B cell (primary cell): ENCODE data around the gene UBTD1. TPM values are rescaled to one million over a fixed set of nuclear protein-coding genes. Genes with fewer than 3 reads are reported as not detected.

ENCODE experiments used
- ATAC-seq: fragments of 200-7000 bp; cut with Tn5 transposase; one replicate; pipeline ENCODE4 v1.10.0; 2021; ENCODE audit warnings: low read depth, mild to moderate bottlenecking, moderate number of reproducible peaks, moderate library complexity
- CTCF ChIA-PET: fragments of 350-600 bp; sonication (Branson Sonifier 250); formaldehyde crosslinking; loops from one replicate; lab custom pipeline; 2021; ENCODE audit warnings: antibody characterized with exemption, inconsistent platforms; lab: Charles Lee
- POLR2A ChIA-PET: fragments of 350-600 bp; sonication (Branson Sonifier 250); formaldehyde crosslinking; loops from one replicate; lab custom pipeline; 2021; ENCODE audit warnings: antibody characterized with exemption; lab: Charles Lee
- DNase-seq: peaks from one replicate; pipeline ENCODE4 v3.0.0; 2013
- H2AFZ ChIP-seq: 2 replicates; pipeline ENCODE4 v1.6.1; 2012; ENCODE audit warnings: mild to moderate bottlenecking, low read depth, low read length; ENCODE audit not compliant: insufficient read depth, poor library complexity, severe bottlenecking
- H3K27ac ChIP-seq, 2 donors: 1 replicate in 1 of 2; 2 replicates in 1 of 2; pipeline ENCODE4 v1.5.1; 2012 to 2013; ENCODE audit warnings: low read length in 2 of 2, mild to moderate bottlenecking in 2 of 2, moderate library complexity in 1 of 2
- H3K27me3 ChIP-seq, 4 experiments: fragments of 200-600 bp in 1 of 4; sonication (generic) in 1 of 4; replicated peaks in 1 of 4; 1 replicate in 2 of 4; 2 replicates in 2 of 4; pipeline versions ENCODE4 v1.6.1 to v1.7.0; 2013 to 2016; ENCODE audit warnings: low read length in 3 of 4, mild to moderate bottlenecking in 2 of 4, mixed read lengths in 1 of 4, moderate library complexity in 1 of 4; ENCODE audit not compliant: insufficient read depth in 4 of 4, control insufficient read depth in 3 of 4; ENCODE audit errors: control extremely low read depth in 1 of 4
- H3K36me3 ChIP-seq, 2 experiments: replicated peaks in 1 of 2; 1 replicate in 1 of 2; 2 replicates in 1 of 2; pipeline versions ENCODE4 v1.6.1 to v1.7.1; 2013; ENCODE audit warnings: low read length in 1 of 2; ENCODE audit not compliant: insufficient read depth in 2 of 2, control insufficient read depth in 1 of 2; ENCODE audit errors: control extremely low read depth in 1 of 2, extremely low read depth in 1 of 2
- H3K4me1 ChIP-seq, 2 donors: fragments of 200-600 bp in 1 of 2; sonication (generic) in 1 of 2; 1 replicate in 1 of 2; 2 replicates in 1 of 2; pipeline versions ENCODE4 v1.5.1 to v1.6.1; 2013 to 2017; ENCODE audit warnings: low read length in 2 of 2; ENCODE audit not compliant: control insufficient read depth in 2 of 2, insufficient read depth in 2 of 2
- H3K4me2 ChIP-seq: replicated peaks from 2 replicates; pipeline ENCODE3; 2012; ENCODE audit warnings: mild to moderate bottlenecking, low read depth, low read length; ENCODE audit not compliant: poor library complexity, severe bottlenecking
- H3K4me3 ChIP-seq, 5 experiments: fragments of 200-600 bp in 1 of 5; sonication (generic) in 1 of 5; 1 replicate in 3 of 5; 2 replicates in 2 of 5; pipeline versions ENCODE4 v1.5.1 to v1.7.0; 2011 to 2016; ENCODE audit warnings: low read length in 4 of 5, mild to moderate bottlenecking in 4 of 5, low read depth in 2 of 5, control low read depth in 1 of 5, moderate library complexity in 1 of 5; ENCODE audit not compliant: insufficient read depth in 1 of 5; ENCODE audit errors: control extremely low read depth in 1 of 5, extremely low read depth in 1 of 5
- H3K79me2 ChIP-seq: fragments of 200-600 bp; sonication (generic); one replicate; pipeline ENCODE4 v1.6.0; 2016; ENCODE audit warnings: low read length; ENCODE audit not compliant: control insufficient read depth, insufficient read depth
- H3K9ac ChIP-seq: fragments of 200-600 bp; sonication (generic); 2 replicates; pipeline ENCODE4 v1.6.1; 2017; ENCODE audit warnings: mild to moderate bottlenecking, low read length, moderate library complexity
- H3K9me3 ChIP-seq, 3 donors: one replicate each; pipeline versions ENCODE4 v1.6.1 to v1.7.1; 2013; ENCODE audit warnings: low read length in 2 of 3; ENCODE audit not compliant: control insufficient read depth in 2 of 3, insufficient read depth in 1 of 3; ENCODE audit errors: control extremely low read depth in 1 of 3
- H4K20me1 ChIP-seq: 2 replicates; pipeline ENCODE4 v1.6.0; 2012; ENCODE audit warnings: mild to moderate bottlenecking, low read length; ENCODE audit not compliant: insufficient read depth, control insufficient read depth, poor library complexity, severe bottlenecking
- H3K27ac Mint-ChIP-seq: one replicate; pipeline ENCODE4 v1.8.0; 2021; ENCODE audit warnings: mixed read lengths
- H3K27me3 Mint-ChIP-seq: one replicate; pipeline ENCODE4 v1.8.0; 2021; ENCODE audit warnings: mixed read lengths
- H3K4me1 Mint-ChIP-seq: one replicate; pipeline ENCODE4 v1.8.0; 2021; ENCODE audit warnings: mixed read lengths
- H3K4me3 Mint-ChIP-seq: one replicate; pipeline ENCODE4 v1.8.0; 2021; ENCODE audit warnings: mixed read lengths
- H3K9me3 Mint-ChIP-seq: one replicate; pipeline ENCODE4 v1.8.0; 2022; ENCODE audit warnings: mixed read lengths; ENCODE audit not compliant: insufficient read depth
- CTCF ChIP-seq: fragments of 200-600 bp; IDR thresholded peaks from one replicate; pipeline ENCODE4 v1.8.0; 2022; ENCODE audit warnings: antibody characterized with exemption, mild to moderate bottlenecking
- EZH2 ChIP-seq: IDR thresholded peaks from 2 replicates; pipeline ENCODE4 v1.6.1; 2012; ENCODE audit warnings: borderline replicate concordance, low read depth, mild to moderate bottlenecking, moderate library complexity, low read length; ENCODE audit not compliant: insufficient read depth, poor library complexity, severe bottlenecking
- WGBS: methylation state at CpG from one replicate; pipeline ENCODE4 v1.1.5; 2013; ENCODE audit warnings: missing lambda C conversion rate; ENCODE audit not compliant: insufficient coverage; 5-methylcytosine and 5-hydroxymethylcytosine counted together
- intact Hi-C: fragments of 100-400 bp; cut with micrococcal nuclease; formaldehyde crosslinking; loops from one replicate; pipeline ENCODE4 v1.10.0; 2022
- polyA plus RNA-seq: library from polyadenylated mRNA; depleted of rRNA; stranded (reverse); fragments of >200 nt; gene quantifications from 2 replicates; pipeline ENCODE4 v1.2.3, GENCODE V29; 2012
- total RNA-seq, 2 donors: library from RNA; stranded (reverse); fragments of 120-200 nt in 1 of 2; gene quantifications; 1 replicate in 1 of 2; 2 replicates in 1 of 2; pipeline versions ENCODE4 v1.2.3 to v1.2.4, GENCODE V29; 2013 to 2022

UBTD1 gene
- total and polyA plus RNA-seq, 2 donors (not counting 1 experiment from before 2014, with no cell fraction given), result 1.3 to 1.8 TPM

GRCh38 chr10:97584060-97584797 is 85.5 kb downstream of the UBTD1 start, which contains the start of gene HOGA1:
Gene HOGA1, plus strand, starts transcription at chr10:97584389. Its CDS starts 315 bp downstream, at chr10:97584704.
- intact Hi-C loops, result no loop called here
- no peak for DNase-seq
- Histone ChIP-seq H3K79me2 (no peaks in the 10 kb centered on the region), H3K36me3 (no peaks in the 10 kb centered on the region), H3K9me3 (no peaks in the 10 kb centered on the region), H3K27ac (no peak within 1 kb of the TSS), H3K4me1 (no peaks in the 10 kb centered on the region), H3K4me2 (no peak within 1 kb of the TSS), H3K4me3 (no peak within 1 kb of the TSS), H2AFZ (no peak within 1 kb of the TSS), H4K20me1 (no peaks in the 10 kb centered on the region), H3K9ac (no peak within 1 kb of the TSS), H3K27me3 (no peaks in the 10 kb centered on the region)
- H3K9me3 Mint-ChIP-seq, result no peaks in the 10 kb centered on the region
- H3K27ac Mint-ChIP-seq, result no peak within 1 kb of the TSS
- no peak for ATAC-seq
- CTCF ChIA-PET, result interaction anchor here (1.0 kb wide), 1 partner anchor 12 kb away, joined by 3 read pairs; the partner anchor contains the start of gene ANKRD2
- peaks cover 3% of the 10 kb centered on the region for H3K27me3 Mint-ChIP-seq
- no peak for TF ChIP-seq EZH2
- WGBS, result 94% methylated on average over 2 of the region's 5 CpGs
- POLR2A ChIA-PET, result no interaction called here
- no peaks in the 10 kb centered on the region for H3K4me1 Mint-ChIP-seq
- H3K4me3 Mint-ChIP-seq, result no peak within 1 kb of the TSS

- H3K27me3 Mint-ChIP-seq, result peaks cover 3% of the 10 kb centered on the region
- H3K4me3 Mint-ChIP-seq, result no peak overlapping the region
- Histone ChIP-seq H3K79me2 (no peaks in the 10 kb centered on the region), H3K9me3 (no peaks in the 10 kb centered on the region), H3K4me2 (no peak overlapping the region), H3K27ac (no peak overlapping the region), H3K4me1 (no peaks in the 10 kb centered on the region), H3K27me3 (no peaks in the 10 kb centered on the region), H3K36me3 (no peaks in the 10 kb centered on the region), H3K9ac (no peak overlapping the region), H4K20me1 (no peaks in the 10 kb centered on the region), H2AFZ (no peak overlapping the region), H3K4me3 (no peak overlapping the region)
- CTCF ChIA-PET, result no interaction called here
- POLR2A ChIA-PET, result no interaction called here
- 95% methylated on average over 4 of the region's 5 CpGs for WGBS
- no peaks in the 10 kb centered on the region for H3K4me1 Mint-ChIP-seq
- DNase-seq (no peak), ATAC-seq (no peak)
- H3K27ac Mint-ChIP-seq, result no peak overlapping the region
- intact Hi-C loops, result no loop called here
- TF ChIP-seq CTCF, result no peak
- TF ChIP-seq EZH2, result no peak
- H3K9me3 Mint-ChIP-seq, result no peaks in the 10 kb centered on the region
Observed at GRCh38 chr10:97584798-97585438, 86.2 kb downstream of the UBTD1 start.
